ENCODE results near the gene PRAMEF14. TPM values are rescaled to one million over a fixed set of nuclear protein-coding genes. Genes with fewer than 3 reads are reported as not detected.
"Not testable (repeated sequence)": the region's sequence is repeated elsewhere in the genome, so short reads cannot be mapped to it uniquely, and the experiment has no call there.

Gene PRAMEF14
- not detected in 2 replicates for total RNA-seq
- long read RNA-seq: 0 reads

DNA sequence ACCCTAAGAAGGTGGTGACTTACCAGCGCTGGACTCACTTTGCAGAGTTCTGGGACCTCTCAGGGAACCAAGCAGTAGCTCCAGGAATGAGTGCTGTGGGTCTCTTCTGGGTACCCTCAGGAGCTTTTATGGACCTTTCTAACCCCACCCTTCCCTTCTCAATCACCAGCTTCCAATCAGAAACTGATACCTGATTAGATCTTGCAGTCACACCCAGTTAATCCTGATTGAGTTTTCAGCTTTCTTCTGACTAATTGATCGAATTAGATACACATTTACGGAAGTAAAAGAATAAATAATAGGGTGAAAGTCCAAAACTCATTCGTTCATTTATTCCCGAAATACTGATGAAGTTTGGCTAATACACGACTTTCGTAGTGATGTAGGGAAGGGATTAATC lies at the start of gene PRAMEF14:
Gene PRAMEF14 (minus strand): TSS at position 101 of the 400 bp plus-strand sequence. CDS start 1,820 bp downstream, outside the sequence.
- H3K27ac Mint-ChIP-seq (ENCODE audit: unreplicated experiment); H3K36me3 Mint-ChIP-seq (ENCODE audit: unreplicated experiment); H3K27me3 Mint-ChIP-seq (ENCODE audit: unreplicated experiment); H3K4me3 Mint-ChIP-seq (ENCODE audit: unreplicated experiment); H3K4me1 Mint-ChIP-seq (ENCODE audit: unreplicated experiment); DNase-seq (ENCODE audit: extremely low spot score, unreplicated experiment); H3K9me3 Mint-ChIP-seq (ENCODE audit: unreplicated experiment): not testable (repeated sequence)

GRCh38 chr1:13395311-13395710 lies 48.4 kb upstream of the PRAMEF14 start:
- not testable (repeated sequence) for H3K27ac Mint-ChIP-seq (ENCODE audit: unreplicated experiment); H3K36me3 Mint-ChIP-seq (ENCODE audit: unreplicated experiment); H3K4me1 Mint-ChIP-seq (ENCODE audit: unreplicated experiment); H3K4me3 Mint-ChIP-seq (ENCODE audit: unreplicated experiment); H3K27me3 Mint-ChIP-seq (ENCODE audit: unreplicated experiment); DNase-seq (ENCODE audit: extremely low spot score, unreplicated experiment)
- H3K9me3 Mint-ChIP-seq (ENCODE audit: unreplicated experiment): peaks cover 18% of the 10 kb centered on the region

GRCh38 chr1:13394761-13395160 lies 47.8 kb upstream of the PRAMEF14 start:
- not testable (repeated sequence) for H3K27me3 Mint-ChIP-seq (ENCODE audit: unreplicated experiment); H3K4me1 Mint-ChIP-seq (ENCODE audit: unreplicated experiment); H3K4me3 Mint-ChIP-seq (ENCODE audit: unreplicated experiment); DNase-seq (ENCODE audit: extremely low spot score, unreplicated experiment); H3K27ac Mint-ChIP-seq (ENCODE audit: unreplicated experiment); H3K36me3 Mint-ChIP-seq (ENCODE audit: unreplicated experiment)
- H3K9me3 Mint-ChIP-seq (ENCODE audit: unreplicated experiment): peaks cover 22% of the 10 kb centered on the region

- peaks cover 22% of the 10 kb centered on the region for H3K9me3 Mint-ChIP-seq (ENCODE audit: unreplicated experiment)
- not testable (repeated sequence) for H3K4me1 Mint-ChIP-seq (ENCODE audit: unreplicated experiment); H3K27me3 Mint-ChIP-seq (ENCODE audit: unreplicated experiment); H3K27ac Mint-ChIP-seq (ENCODE audit: unreplicated experiment); H3K36me3 Mint-ChIP-seq (ENCODE audit: unreplicated experiment); H3K4me3 Mint-ChIP-seq (ENCODE audit: unreplicated experiment); DNase-seq (ENCODE audit: extremely low spot score, unreplicated experiment)
Measured at GRCh38 chr1:13393004-13393403, 46.1 kb upstream of the PRAMEF14 start.

- not testable (repeated sequence) for H3K36me3 Mint-ChIP-seq (ENCODE audit: unreplicated experiment); H3K4me1 Mint-ChIP-seq (ENCODE audit: unreplicated experiment); H3K27me3 Mint-ChIP-seq (ENCODE audit: unreplicated experiment); H3K27ac Mint-ChIP-seq (ENCODE audit: unreplicated experiment); DNase-seq (ENCODE audit: extremely low spot score, unreplicated experiment); H3K4me3 Mint-ChIP-seq (ENCODE audit: unreplicated experiment)
- peaks cover 31% of the 10 kb centered on the region for H3K9me3 Mint-ChIP-seq (ENCODE audit: unreplicated experiment)
Measured at GRCh38 chr1:13389332-13389731, 42.4 kb upstream of the PRAMEF14 start, which contains the start of gene PRAMEF17. Gene PRAMEF17 (plus strand): TSS chr1:13389632. CDS start chr1:13389658, 26 bp downstream.

- not testable (repeated sequence) for H3K27ac Mint-ChIP-seq (ENCODE audit: unreplicated experiment); H3K36me3 Mint-ChIP-seq (ENCODE audit: unreplicated experiment); H3K27me3 Mint-ChIP-seq (ENCODE audit: unreplicated experiment); H3K4me1 Mint-ChIP-seq (ENCODE audit: unreplicated experiment); DNase-seq (ENCODE audit: extremely low spot score, unreplicated experiment); H3K4me3 Mint-ChIP-seq (ENCODE audit: unreplicated experiment)
- peaks cover 15% of the 10 kb centered on the region for H3K9me3 Mint-ChIP-seq (ENCODE audit: unreplicated experiment)
Measured at GRCh38 chr1:13380380-13380779, 33.4 kb upstream of the PRAMEF14 start.

- H3K4me3 Mint-ChIP-seq (ENCODE audit: unreplicated experiment); H3K27ac Mint-ChIP-seq (ENCODE audit: unreplicated experiment); DNase-seq (ENCODE audit: extremely low spot score, unreplicated experiment); H3K27me3 Mint-ChIP-seq (ENCODE audit: unreplicated experiment); H3K36me3 Mint-ChIP-seq (ENCODE audit: unreplicated experiment); H3K4me1 Mint-ChIP-seq (ENCODE audit: unreplicated experiment): not testable (repeated sequence)
- peaks cover 10% of the 10 kb centered on the region for H3K9me3 Mint-ChIP-seq (ENCODE audit: unreplicated experiment)
Measured at GRCh38 chr1:13378983-13379382, 32.0 kb upstream of the PRAMEF14 start.

GRCh38 chr1:13368544-13368943 lies 21.6 kb upstream of the PRAMEF14 start:
- not testable (repeated sequence) for DNase-seq (ENCODE audit: extremely low spot score, unreplicated experiment); H3K4me3 Mint-ChIP-seq (ENCODE audit: unreplicated experiment); H3K27me3 Mint-ChIP-seq (ENCODE audit: unreplicated experiment); H3K36me3 Mint-ChIP-seq (ENCODE audit: unreplicated experiment); H3K4me1 Mint-ChIP-seq (ENCODE audit: unreplicated experiment); H3K27ac Mint-ChIP-seq (ENCODE audit: unreplicated experiment)
- peaks cover 18% of the 10 kb centered on the region for H3K9me3 Mint-ChIP-seq (ENCODE audit: unreplicated experiment)

DNA sequence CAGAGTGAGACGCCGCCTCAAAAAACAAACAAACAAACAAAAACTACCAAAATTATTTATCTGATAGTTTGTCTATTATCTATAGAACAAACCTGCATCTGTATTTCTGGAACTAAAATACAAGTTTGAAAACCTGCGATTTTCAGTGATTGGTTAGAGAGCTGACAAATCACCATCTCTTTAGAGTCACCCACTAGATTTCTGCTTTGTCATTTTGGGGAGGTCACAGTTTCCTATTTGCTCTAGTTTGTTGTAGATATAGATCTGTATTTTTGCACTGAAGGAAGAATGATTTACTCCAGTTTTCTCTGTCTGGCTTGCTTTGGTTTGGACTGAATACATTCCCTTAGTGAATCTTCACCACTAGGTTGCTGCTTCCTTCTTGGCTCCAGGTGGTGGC lies 19.6 kb upstream of the PRAMEF14 start:
- not testable (repeated sequence) for DNase-seq (ENCODE audit: extremely low spot score, unreplicated experiment); H3K36me3 Mint-ChIP-seq (ENCODE audit: unreplicated experiment); H3K27ac Mint-ChIP-seq (ENCODE audit: unreplicated experiment); H3K4me1 Mint-ChIP-seq (ENCODE audit: unreplicated experiment); H3K4me3 Mint-ChIP-seq (ENCODE audit: unreplicated experiment); H3K27me3 Mint-ChIP-seq (ENCODE audit: unreplicated experiment)
- peaks cover 18% of the 10 kb centered on the region for H3K9me3 Mint-ChIP-seq (ENCODE audit: unreplicated experiment)

DNA sequence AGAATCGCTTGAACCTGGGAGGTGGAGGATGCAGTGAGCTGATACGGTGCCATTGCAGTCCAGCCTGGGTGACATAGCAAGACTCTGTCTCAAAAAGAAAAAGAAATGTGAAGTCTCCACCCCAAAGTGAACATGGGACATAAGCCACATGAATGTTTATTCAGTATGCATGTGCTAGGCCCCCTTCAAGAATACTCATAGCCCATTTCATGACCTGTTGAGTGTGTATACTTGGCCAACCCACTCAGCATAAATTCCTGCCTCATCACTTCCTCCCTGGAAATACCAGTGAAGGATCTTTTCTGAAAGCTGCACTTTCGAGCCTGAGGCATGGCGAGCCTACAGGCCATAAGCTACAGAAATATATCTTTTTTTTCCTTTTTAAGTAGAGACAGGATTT lies 18.0 kb upstream of the PRAMEF14 start:
- H3K9me3 Mint-ChIP-seq (ENCODE audit: unreplicated experiment): peaks cover 18% of the 10 kb centered on the region
- H3K27me3 Mint-ChIP-seq (ENCODE audit: unreplicated experiment); H3K36me3 Mint-ChIP-seq (ENCODE audit: unreplicated experiment); H3K27ac Mint-ChIP-seq (ENCODE audit: unreplicated experiment); DNase-seq (ENCODE audit: extremely low spot score, unreplicated experiment); H3K4me3 Mint-ChIP-seq (ENCODE audit: unreplicated experiment); H3K4me1 Mint-ChIP-seq (ENCODE audit: unreplicated experiment): not testable (repeated sequence)

GRCh38 chr1:13362364-13362763 lies 15.4 kb upstream of the PRAMEF14 start:
- H3K9me3 Mint-ChIP-seq (ENCODE audit: unreplicated experiment); H3K36me3 Mint-ChIP-seq (ENCODE audit: unreplicated experiment); H3K4me1 Mint-ChIP-seq (ENCODE audit: unreplicated experiment); H3K4me3 Mint-ChIP-seq (ENCODE audit: unreplicated experiment); H3K27me3 Mint-ChIP-seq (ENCODE audit: unreplicated experiment); DNase-seq (ENCODE audit: extremely low spot score, unreplicated experiment); H3K27ac Mint-ChIP-seq (ENCODE audit: unreplicated experiment): not testable (repeated sequence)
